HEK293 (cell line): Measurements from ENCODE around the gene IPO11.

ENCODE experiments used
- ZNF140 ChIP-seq: fragments of 450-650 bp; formaldehyde crosslinking; IDR thresholded peaks from 2 replicates; pipeline ENCODE4 v1.5.1; 2016; ENCODE audit warnings: missing biosample characterization, missing genetic modification characterization
- ZNF146 ChIP-seq: fragments of 450-650 bp; formaldehyde crosslinking; IDR thresholded peaks from 2 replicates; pipeline ENCODE4 v1.5.1; 2016; ENCODE audit warnings: missing biosample characterization, missing genetic modification characterization
- ZNF292 ChIP-seq: fragments of 450-650 bp; formaldehyde crosslinking; IDR thresholded peaks from 2 replicates; pipeline ENCODE4 v1.5.1; 2016; ENCODE audit warnings: low read depth, missing biosample characterization, missing genetic modification characterization, borderline replicate concordance
- ZNF600 ChIP-seq: fragments of 450-650 bp; formaldehyde crosslinking; IDR thresholded peaks from 2 replicates; pipeline ENCODE4 v1.5.1; 2016; ENCODE audit warnings: missing biosample characterization, missing genetic modification characterization
- TF ChIP-seq, protein P1 (sequence below): fragments of 450-650 bp; formaldehyde crosslinking; IDR thresholded peaks from 2 replicates; pipeline ENCODE4 v1.5.1; 2016; ENCODE audit warnings: missing biosample characterization, missing genetic modification characterization
- TF ChIP-seq, protein P2 (sequence below): IDR thresholded peaks from 2 replicates; pipeline ENCODE4 v1.6.1; 2011; ENCODE audit warnings: mild to moderate bottlenecking, low read depth, low read length, borderline replicate concordance
- TF ChIP-seq, protein P3 (sequence below): fragments of 450-650 bp; formaldehyde crosslinking; IDR thresholded peaks from 2 replicates; pipeline ENCODE4 v1.5.1; 2016; ENCODE audit warnings: missing biosample characterization, missing genetic modification characterization
- TF ChIP-seq, protein P4 (sequence below): fragments of 450-650 bp; formaldehyde crosslinking; IDR thresholded peaks from 2 replicates; pipeline ENCODE4 v1.5.1; 2016; ENCODE audit warnings: missing biosample characterization, missing genetic modification characterization, borderline replicate concordance
- TF ChIP-seq, protein P5 (sequence below): fragments of 450-650 bp; formaldehyde crosslinking; IDR thresholded peaks from 2 replicates; pipeline ENCODE4 v1.5.1; 2016; ENCODE audit warnings: missing biosample characterization, missing genetic modification characterization

DNA sequence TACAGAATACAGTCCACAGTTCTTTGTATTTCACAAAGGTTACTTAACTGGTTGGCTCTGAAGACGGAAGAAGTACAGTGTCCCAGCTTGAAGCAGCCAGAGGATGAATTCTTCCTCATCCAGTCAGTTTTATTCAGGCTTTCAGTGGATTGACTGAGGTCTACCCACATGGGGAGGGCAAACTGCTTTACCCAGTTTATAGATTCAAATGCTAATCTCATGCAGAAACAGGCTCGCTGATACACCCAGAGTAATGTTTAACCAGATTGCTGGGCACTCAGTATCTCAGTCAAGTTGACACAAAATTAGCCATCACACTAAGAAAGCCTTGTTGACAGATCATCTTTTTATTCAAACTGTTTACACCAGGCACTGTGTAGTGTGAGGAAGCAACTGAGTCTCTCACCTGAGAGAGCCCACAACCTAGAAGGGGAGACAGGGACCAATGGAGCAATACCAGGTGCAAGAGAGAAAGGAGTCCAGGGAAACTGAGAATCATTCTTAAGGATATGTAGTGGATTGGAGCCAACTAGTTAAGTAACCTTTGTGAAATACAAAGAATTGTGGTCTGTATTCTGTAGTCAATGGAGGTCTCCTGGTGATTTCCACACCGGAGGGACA, 181.9 kb downstream of the IPO11 start:
- TF ChIP-seq, protein P1, sequence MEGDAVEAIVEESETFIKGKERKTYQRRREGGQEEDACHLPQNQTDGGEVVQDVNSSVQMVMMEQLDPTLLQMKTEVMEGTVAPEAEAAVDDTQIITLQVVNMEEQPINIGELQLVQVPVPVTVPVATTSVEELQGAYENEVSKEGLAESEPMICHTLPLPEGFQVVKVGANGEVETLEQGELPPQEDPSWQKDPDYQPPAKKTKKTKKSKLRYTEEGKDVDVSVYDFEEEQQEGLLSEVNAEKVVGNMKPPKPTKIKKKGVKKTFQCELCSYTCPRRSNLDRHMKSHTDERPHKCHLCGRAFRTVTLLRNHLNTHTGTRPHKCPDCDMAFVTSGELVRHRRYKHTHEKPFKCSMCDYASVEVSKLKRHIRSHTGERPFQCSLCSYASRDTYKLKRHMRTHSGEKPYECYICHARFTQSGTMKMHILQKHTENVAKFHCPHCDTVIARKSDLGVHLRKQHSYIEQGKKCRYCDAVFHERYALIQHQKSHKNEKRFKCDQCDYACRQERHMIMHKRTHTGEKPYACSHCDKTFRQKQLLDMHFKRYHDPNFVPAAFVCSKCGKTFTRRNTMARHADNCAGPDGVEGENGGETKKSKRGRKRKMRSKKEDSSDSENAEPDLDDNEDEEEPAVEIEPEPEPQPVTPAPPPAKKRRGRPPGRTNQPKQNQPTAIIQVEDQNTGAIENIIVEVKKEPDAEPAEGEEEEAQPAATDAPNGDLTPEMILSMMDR (tag by site-specific recombination), result no peak
- TF ChIP-seq, protein P2, sequence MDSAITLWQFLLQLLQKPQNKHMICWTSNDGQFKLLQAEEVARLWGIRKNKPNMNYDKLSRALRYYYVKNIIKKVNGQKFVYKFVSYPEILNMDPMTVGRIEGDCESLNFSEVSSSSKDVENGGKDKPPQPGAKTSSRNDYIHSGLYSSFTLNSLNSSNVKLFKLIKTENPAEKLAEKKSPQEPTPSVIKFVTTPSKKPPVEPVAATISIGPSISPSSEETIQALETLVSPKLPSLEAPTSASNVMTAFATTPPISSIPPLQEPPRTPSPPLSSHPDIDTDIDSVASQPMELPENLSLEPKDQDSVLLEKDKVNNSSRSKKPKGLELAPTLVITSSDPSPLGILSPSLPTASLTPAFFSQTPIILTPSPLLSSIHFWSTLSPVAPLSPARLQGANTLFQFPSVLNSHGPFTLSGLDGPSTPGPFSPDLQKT, result no peak
- TF ChIP-seq ZNF140 (tag by site-specific recombination) (no peak), ZNF146 (no peak), ZNF292 (tag by site-specific recombination) (no peak), ZNF600 (tag by site-specific recombination) (no peak)
- TF ChIP-seq, protein P3, sequence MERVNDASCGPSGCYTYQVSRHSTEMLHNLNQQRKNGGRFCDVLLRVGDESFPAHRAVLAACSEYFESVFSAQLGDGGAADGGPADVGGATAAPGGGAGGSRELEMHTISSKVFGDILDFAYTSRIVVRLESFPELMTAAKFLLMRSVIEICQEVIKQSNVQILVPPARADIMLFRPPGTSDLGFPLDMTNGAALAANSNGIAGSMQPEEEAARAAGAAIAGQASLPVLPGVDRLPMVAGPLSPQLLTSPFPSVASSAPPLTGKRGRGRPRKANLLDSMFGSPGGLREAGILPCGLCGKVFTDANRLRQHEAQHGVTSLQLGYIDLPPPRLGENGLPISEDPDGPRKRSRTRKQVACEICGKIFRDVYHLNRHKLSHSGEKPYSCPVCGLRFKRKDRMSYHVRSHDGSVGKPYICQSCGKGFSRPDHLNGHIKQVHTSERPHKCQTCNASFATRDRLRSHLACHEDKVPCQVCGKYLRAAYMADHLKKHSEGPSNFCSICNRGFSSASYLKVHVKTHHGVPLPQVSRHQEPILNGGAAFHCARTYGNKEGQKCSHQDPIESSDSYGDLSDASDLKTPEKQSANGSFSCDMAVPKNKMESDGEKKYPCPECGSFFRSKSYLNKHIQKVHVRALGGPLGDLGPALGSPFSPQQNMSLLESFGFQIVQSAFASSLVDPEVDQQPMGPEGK, result no peak
- TF ChIP-seq, protein P4, sequence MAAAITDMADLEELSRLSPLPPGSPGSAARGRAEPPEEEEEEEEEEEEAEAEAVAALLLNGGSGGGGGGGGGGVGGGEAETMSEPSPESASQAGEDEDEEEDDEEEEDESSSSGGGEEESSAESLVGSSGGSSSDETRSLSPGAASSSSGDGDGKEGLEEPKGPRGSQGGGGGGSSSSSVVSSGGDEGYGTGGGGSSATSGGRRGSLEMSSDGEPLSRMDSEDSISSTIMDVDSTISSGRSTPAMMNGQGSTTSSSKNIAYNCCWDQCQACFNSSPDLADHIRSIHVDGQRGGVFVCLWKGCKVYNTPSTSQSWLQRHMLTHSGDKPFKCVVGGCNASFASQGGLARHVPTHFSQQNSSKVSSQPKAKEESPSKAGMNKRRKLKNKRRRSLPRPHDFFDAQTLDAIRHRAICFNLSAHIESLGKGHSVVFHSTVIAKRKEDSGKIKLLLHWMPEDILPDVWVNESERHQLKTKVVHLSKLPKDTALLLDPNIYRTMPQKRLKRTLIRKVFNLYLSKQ (tag by site-specific recombination), result no peak
- TF ChIP-seq, protein P5, sequence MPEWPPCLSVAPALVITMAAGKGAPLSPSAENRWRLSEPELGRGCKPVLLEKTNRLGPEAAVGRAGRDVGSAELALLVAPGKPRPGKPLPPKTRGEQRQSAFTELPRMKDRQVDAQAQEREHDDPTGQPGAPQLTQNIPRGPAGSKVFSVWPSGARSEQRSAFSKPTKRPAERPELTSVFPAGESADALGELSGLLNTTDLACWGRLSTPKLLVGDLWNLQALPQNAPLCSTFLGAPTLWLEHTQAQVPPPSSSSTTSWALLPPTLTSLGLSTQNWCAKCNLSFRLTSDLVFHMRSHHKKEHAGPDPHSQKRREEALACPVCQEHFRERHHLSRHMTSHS, result no peak
